HG03575 (cell line): Measurements from ENCODE around the gene MEF2D.

Source experiments
- ATAC-seq: cut with Tn5 transposase; IDR thresholded peaks from one replicate; pipeline ENCODE4 v1.9.1; 2021; ENCODE audit not compliant: unreplicated experiment, insufficient number of reproducible peaks, low FRiP score; ENCODE audit errors: extremely low read depth

The MEF2D gene

GRCh38 chr1:156492013-156492590 lies 8.5 kb downstream of the MEF2D start:
- no peak for ATAC-seq

- no peak for ATAC-seq
These were observed 9.2 kb downstream of the MEF2D start for GRCh38 chr1:156491151-156491949.

GRCh38 chr1:156490401-156491032 lies 10.1 kb downstream of the MEF2D start:
- ATAC-seq = no peak

- ATAC-seq = no peak
These were observed 10.7 kb downstream of the MEF2D start for GRCh38 chr1:156489935-156490293.

GRCh38 chr1:156489166-156489934 lies 11.2 kb downstream of the MEF2D start:
- ATAC-seq = no peak

- ATAC-seq = peak; percentile 42
These were observed 11.9 kb downstream of the MEF2D start for GRCh38 chr1:156488566-156489165.

GRCh38 chr1:156487862-156488261 lies 12.7 kb downstream of the MEF2D start:
- no peak for ATAC-seq

GRCh38 chr1:156486421-156487344 lies 13.9 kb downstream of the MEF2D start:
- no peak for ATAC-seq

GRCh38 chr1:156485984-156486383 lies 14.6 kb downstream of the MEF2D start:
- no peak for ATAC-seq

- ATAC-seq = no peak
These were observed 16.0 kb downstream of the MEF2D start for GRCh38 chr1:156484480-156485058.

- ATAC-seq = no peak
These were observed 17.2 kb downstream of the MEF2D start for GRCh38 chr1:156483397-156483796.

GRCh38 chr1:156482276-156482675 lies 18.3 kb downstream of the MEF2D start:
- ATAC-seq = no peak

GRCh38 chr1:156481527-156481926 lies 19.0 kb downstream of the MEF2D start:
- no peak for ATAC-seq

GRCh38 chr1:156480411-156481192 lies 20.0 kb downstream of the MEF2D start:
- ATAC-seq = no peak

- ATAC-seq = no peak
These were observed 20.6 kb downstream of the MEF2D start for GRCh38 chr1:156480016-156480370.

GRCh38 chr1:156479093-156480015 lies 21.2 kb downstream of the MEF2D start:
- no peak for ATAC-seq
